T1000 (cell line): ENCODE results near the gene GCK.
"Not testable (repeated sequence)": the region's sequence is repeated elsewhere in the genome, so short reads cannot be mapped to it uniquely, and the experiment has no call there.

Source experiments
- DNase-seq: peaks from one replicate; lab custom pipeline; 2025; ENCODE audit warnings: mixed read lengths; lab: John Stamatoyannopoulos, UW

The GCK gene

GRCh38 chr7:44177570-44178131 lies 11.6 kb downstream of the GCK start:
- DNase-seq, result peak; percentile 62

- no peak for DNase-seq
Measured at GRCh38 chr7:44176486-44176885, 12.8 kb downstream of the GCK start.

GRCh38 chr7:44175730-44176129 lies 13.5 kb downstream of the GCK start:
- no peak for DNase-seq

- not testable (repeated sequence) for DNase-seq
Measured at GRCh38 chr7:44174694-44174948, 14.6 kb downstream of the GCK start.

GRCh38 chr7:44173911-44174693 lies 15.1 kb downstream of the GCK start:
- DNase-seq, result no peak

- no peak for DNase-seq
Measured at GRCh38 chr7:44172803-44173424, 16.3 kb downstream of the GCK start.

GRCh38 chr7:44172352-44172751 lies 16.9 kb downstream of the GCK start:
- no peak for DNase-seq

- DNase-seq, result not testable (repeated sequence)
Measured at GRCh38 chr7:44171901-44172300, 17.3 kb downstream of the GCK start.

- no peak for DNase-seq
Measured at GRCh38 chr7:44167920-44168319, 21.3 kb downstream of the GCK start.

GRCh38 chr7:44163591-44163990 lies 25.6 kb downstream of the GCK start:
- peak; percentile 49 for DNase-seq

- no peak for DNase-seq
Measured at GRCh38 chr7:44162785-44163395, 26.3 kb downstream of the GCK start.

GRCh38 chr7:44162179-44162578 lies 27.1 kb downstream of the GCK start:
- no peak for DNase-seq

- no peak for DNase-seq
Measured at GRCh38 chr7:44161371-44161770, 27.9 kb downstream of the GCK start.

GRCh38 chr7:44159824-44160630 lies 29.2 kb downstream of the GCK start:
- DNase-seq, result no peak

- no peak for DNase-seq
Measured at GRCh38 chr7:44158873-44159631, 30.2 kb downstream of the GCK start.

GRCh38 chr7:44158096-44158872 lies 31.0 kb downstream of the GCK start:
- no peak for DNase-seq

GRCh38 chr7:44157116-44158080 lies 31.8 kb downstream of the GCK start:
- no peak for DNase-seq

- no peak for DNase-seq
Measured at GRCh38 chr7:44156453-44157010, 32.7 kb downstream of the GCK start.
